Fibroblast of villous mesenchyme (primary cell): ENCODE results near the gene ITGAV. TPM values are rescaled to one million over a fixed set of nuclear protein-coding genes. Genes with fewer than 3 reads are reported as not detected.

Source experiments
- DNase-seq: peaks from one replicate; pipeline ENCODE4 v3.0.0-alpha.2; 2010; ENCODE audit warnings: low read depth
- H3K4me3 ChIP-seq: 2 replicates; pipeline ENCODE4 v1.5.1; 2011; ENCODE audit warnings: low read depth, mild to moderate bottlenecking, low read length
- CTCF ChIP-seq: IDR thresholded peaks from 2 replicates; pipeline ENCODE4 v1.5.1; 2012; ENCODE audit warnings: low read depth, mild to moderate bottlenecking, low read length; ENCODE audit not compliant: insufficient read depth
- total RNA-seq: library from RNA; depleted of rRNA; stranded (reverse); fragments of >200 nt; gene quantifications from 2 replicates; pipeline ENCODE4 v1.2.3, GENCODE V29; 2012

ITGAV gene
- total RNA-seq, 1 donor: 417 TPM

DNA sequence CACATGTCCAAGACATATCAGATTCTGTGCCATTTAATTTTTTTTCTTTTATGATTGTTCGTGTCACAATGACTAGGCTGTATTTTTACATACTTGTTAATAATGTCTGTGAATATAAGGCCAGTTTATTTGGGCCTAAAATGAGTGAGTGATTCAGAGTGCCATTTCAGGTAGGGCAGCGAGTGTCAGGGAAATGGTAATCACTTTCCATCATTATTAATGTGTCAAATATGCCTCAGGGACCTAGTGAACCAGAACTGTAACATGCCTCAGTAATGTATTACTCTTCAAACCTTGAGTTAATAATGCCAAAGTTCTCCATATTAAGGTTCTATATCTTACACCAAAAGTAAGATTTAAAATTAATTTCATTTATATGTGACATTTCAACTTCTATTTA is 112.6 kb downstream of the ITGAV start:
- H3K4me3 ChIP-seq: no peak overlapping the region
- TF ChIP-seq CTCF: no peak
- no peak for DNase-seq

DNA sequence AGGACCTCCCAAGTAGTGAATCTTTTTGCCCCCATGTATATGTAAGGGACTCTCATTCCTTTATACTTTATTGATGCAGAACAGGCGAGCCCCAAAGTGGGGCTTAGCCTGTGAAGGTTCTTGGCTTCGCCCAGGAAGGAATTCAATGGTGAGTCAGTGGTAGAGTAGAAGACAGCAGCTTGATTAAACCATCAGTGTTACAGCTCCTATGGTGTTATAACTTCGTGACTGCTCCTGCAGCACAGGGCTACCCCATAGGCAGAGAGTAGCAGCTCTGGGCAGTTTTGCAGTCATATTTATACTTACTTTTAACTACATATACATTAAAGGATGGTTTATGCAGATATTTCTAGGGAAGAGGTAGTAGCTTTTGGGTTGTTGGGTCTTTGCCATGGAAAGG is 115.0 kb downstream of the ITGAV start:
- TF ChIP-seq CTCF: no peak
- no peak overlapping the region for H3K4me3 ChIP-seq
- no peak for DNase-seq

- no peak overlapping the region for H3K4me3 ChIP-seq
- no peak for DNase-seq
- no peak for TF ChIP-seq CTCF
These were observed 119.9 kb downstream of the ITGAV start for GRCh38 chr2:186709529-186710450.

DNA sequence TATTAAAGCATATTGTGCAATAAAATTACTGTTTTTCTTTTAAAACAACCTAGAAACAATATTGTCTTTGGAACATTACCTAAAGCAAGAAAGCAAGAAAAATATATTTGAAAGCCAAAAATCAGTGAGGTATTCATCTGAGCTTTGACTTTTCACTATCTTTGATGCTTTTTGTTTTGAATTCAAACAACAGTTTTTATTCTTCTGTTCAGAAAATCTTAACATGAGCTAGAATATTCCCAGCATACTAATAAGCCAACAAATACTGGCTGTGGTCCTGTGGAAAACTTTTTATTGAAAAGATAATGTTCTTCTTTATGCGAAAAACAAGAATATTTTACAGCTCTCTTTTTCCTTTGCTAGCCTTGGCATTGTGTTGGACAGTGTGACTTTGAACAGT is 123.8 kb downstream of the ITGAV start:
- no peak for TF ChIP-seq CTCF
- no peak overlapping the region for H3K4me3 ChIP-seq
- DNase-seq: no peak

DNA sequence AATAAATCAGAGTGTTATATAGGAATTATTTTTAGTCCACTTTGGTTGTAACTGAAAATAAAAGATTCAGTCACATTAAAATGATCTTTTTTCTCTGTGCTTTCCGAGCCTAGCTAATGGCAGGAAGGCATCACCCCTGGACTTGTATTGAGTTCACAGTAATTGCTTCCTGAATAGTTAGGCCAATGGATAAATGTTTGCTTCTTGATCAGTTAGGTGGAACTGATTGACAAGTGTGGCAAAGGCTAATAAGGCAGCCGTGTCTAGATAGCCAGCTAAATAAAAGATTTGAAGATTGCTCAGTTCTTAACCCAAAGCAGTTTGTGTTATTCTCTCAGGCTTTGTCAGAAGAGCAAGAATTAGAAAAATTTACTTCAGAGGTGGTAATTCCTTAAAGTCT is 124.8 kb downstream of the ITGAV start:
- H3K4me3 ChIP-seq: no peak overlapping the region
- DNase-seq: no peak
- TF ChIP-seq CTCF: no peak

DNA sequence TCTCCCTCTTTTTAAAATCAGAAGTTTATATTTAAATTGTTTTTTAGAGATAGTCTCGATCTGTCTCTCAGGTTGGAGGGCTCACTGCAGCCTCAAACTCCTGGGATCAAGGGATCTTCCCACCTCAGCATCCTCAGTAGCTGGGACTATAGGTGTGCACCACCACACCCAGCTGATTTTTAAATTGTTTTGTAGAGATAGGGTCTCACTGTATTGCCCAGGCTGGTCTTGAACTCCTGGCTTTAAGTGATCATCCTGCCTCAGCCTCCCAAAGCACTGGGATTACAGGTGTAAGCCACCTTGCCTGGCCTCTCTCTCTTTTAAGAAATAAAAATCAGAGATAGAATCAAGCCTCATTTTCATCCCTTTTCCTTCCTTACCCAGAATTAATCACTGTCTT is 126.1 kb downstream of the ITGAV start:
- H3K4me3 ChIP-seq: no peak overlapping the region
- DNase-seq: no peak

More for the DNA sequence above, 126.1 kb downstream of the ITGAV start:
- TF ChIP-seq CTCF: no peak
